HepG2 (cell line): ENCODE data around the gene LIMS2. TPM values are rescaled to one million over a fixed set of nuclear protein-coding genes. Genes with fewer than 3 reads are reported as not detected.

Experiments used
- ATAC-seq: fragments of 200-7000 bp; cut with Tn5 transposase; 3 replicates; pipeline ENCODE4 v1.9.1; 2020; ENCODE audit warnings: mild to moderate bottlenecking, moderate library complexity
- BruUV-seq: library from RNA; stranded (reverse); fragments of 400-500 nt; replicated peaks from 2 replicates; lab custom pipeline; 2021; lab: Mats Ljungman, UMichigan
- CTCF ChIA-PET: fragments of 300-600 bp; formaldehyde crosslinking; extraction: SDS; loops from one replicate; lab custom pipeline; 2021; ENCODE audit warnings: low total read pairs, inconsistent platforms, low intra/inter-chr PET ratio; lab: Yijun Ruan, JAX
- POLR2A ChIA-PET: fragments of 350-600 bp; sonication (Branson Sonifier 250); formaldehyde crosslinking; loops from one replicate; lab custom pipeline; 2020; ENCODE audit warnings: antibody characterized with exemption, inconsistent platforms; lab: Yijun Ruan, JAX
- DNase-seq: peaks from one replicate; pipeline ENCODE4 v3.0.0-alpha.2; 2015; ENCODE audit warnings: low spot score
- FAIRE-seq: peaks from 3 replicates; lab custom pipeline; 2011; peaks lifted over from hg19 to GRCh38; lab: Jason Lieb, UNC
- H2AFZ ChIP-seq: one replicate; pipeline ENCODE4 v1.6.1; 2011; ENCODE audit warnings: low read length, inconsistent platforms
- H3K27ac ChIP-seq: fragments of 300-600 bp; 3 replicates; pipeline ENCODE4 v1.8.0; 2011; ENCODE audit warnings: mixed run types, mild to moderate bottlenecking, mixed read lengths, low read length, inconsistent platforms; ENCODE audit not compliant: insufficient read depth; ENCODE audit errors: extremely low read length
- H3K27me3 ChIP-seq, 2 experiments: fragments of 200-600 bp in 1 of 2; 2 replicates in 1 of 2; 3 replicates in 1 of 2; pipeline versions ENCODE4 v1.6.0 to v1.8.0; 2011; ENCODE audit warnings: low read length in 2 of 2, mild to moderate bottlenecking in 2 of 2, moderate library complexity in 2 of 2, inconsistent platforms in 1 of 2; ENCODE audit not compliant: insufficient read depth in 2 of 2, control insufficient read depth in 1 of 2
- H3K36me3 ChIP-seq, 2 experiments: fragments of 200-600 bp in 1 of 2; replicated peaks in 1 of 2; 2 replicates in 1 of 2; 3 replicates in 1 of 2; pipeline versions ENCODE4 v1.5.1 to v1.8.0; 2011; ENCODE audit warnings: low read length in 2 of 2, inconsistent platforms in 1 of 2; ENCODE audit not compliant: insufficient read depth in 2 of 2, control insufficient read depth in 1 of 2
- H3K4me1 ChIP-seq: 2 replicates; pipeline ENCODE4 v1.5.1; 2012; ENCODE audit warnings: low read length, inconsistent platforms; ENCODE audit not compliant: insufficient read depth
- H3K4me2 ChIP-seq: 2 replicates; pipeline ENCODE4 v1.6.0; 2011; ENCODE audit warnings: low read depth, low read length, inconsistent platforms
- H3K4me3 ChIP-seq, 3 experiments: fragments of 200-600 bp in 1 of 3; sonication (generic), shearing (Covaris generic) in 1 of 3; replicated peaks in 1 of 3; 2 replicates each; pipeline ENCODE4 v1.5.1; 2011 to 2016; ENCODE audit warnings: low read length in 3 of 3, inconsistent platforms in 2 of 3, low read depth in 2 of 3, mild to moderate bottlenecking in 2 of 3, control low read depth in 1 of 3, mixed read lengths in 1 of 3; ENCODE audit not compliant: insufficient read depth in 1 of 3
- H3K79me2 ChIP-seq: one replicate; pipeline ENCODE4 v1.6.1; 2011; ENCODE audit warnings: low read length, inconsistent platforms; ENCODE audit not compliant: insufficient read depth
- H3K9ac ChIP-seq: 2 replicates; pipeline ENCODE4 v1.6.0; 2011; ENCODE audit warnings: mild to moderate bottlenecking, low read depth, low read length, inconsistent platforms; ENCODE audit not compliant: insufficient read depth
- H3K9me3 ChIP-seq: 2 replicates; pipeline ENCODE4 v1.5.1; 2012; ENCODE audit warnings: mild to moderate bottlenecking, low read length
- H4K20me1 ChIP-seq: 2 replicates; pipeline ENCODE4 v1.6.0; 2011; ENCODE audit warnings: inconsistent platforms, mild to moderate bottlenecking, low read length, moderate library complexity; ENCODE audit not compliant: insufficient read depth
- AGO2 ChIP-seq: fragments of 200-400 bp; formaldehyde crosslinking; optimal IDR thresholded peaks from 2 replicates; pipeline ENCODE3; 2017; ENCODE audit warnings: mild to moderate bottlenecking, low read depth, low read length, moderate library complexity
- ZNF687 ChIP-seq: sonication (generic); formaldehyde crosslinking; IDR thresholded peaks from 2 replicates; pipeline ENCODE4 v1.5.1; 2020; ENCODE audit warnings: mild to moderate bottlenecking, missing genetic modification reagents, moderate library complexity
- WGBS: methylation state at CpG from one replicate; pipeline ENCODE4 v1.1.6; 2017; ENCODE audit warnings: low lambda C conversion rate; 5-methylcytosine and 5-hydroxymethylcytosine counted together
- in situ Hi-C: cut with HindIII; loops from 2 replicates; pipeline ENCODE4 v1.10.0; 2017; ENCODE audit warnings: low pct_unique_long_range_greater_than_20kb; ENCODE audit not compliant: extremely low pct_ligation_motif_present
- intact Hi-C: fragments of 100-400 bp; cut with micrococcal nuclease; formaldehyde crosslinking; loops from one replicate; pipeline ENCODE4 v1.10.0; 2022; ENCODE audit not compliant: unreplicated experiment
- polyA plus RNA-seq, 8 experiments: library from polyadenylated mRNA; depleted of rRNA in 3 of 8; stranded (reverse) in 7 of 8; unstranded in 1 of 8; fragments of >200 nt; fragmentation: Illumina TruSeq in 4 of 8; extraction: Trizol in 4 of 8; gene quantifications; 2 replicates each; pipeline versions ENCODE4 v1.2.1 to v1.2.3, GENCODE V29; 2011 to 2016; ENCODE audit warnings: low read depth in 4 of 8, missing spikeins in 1 of 8, mixed read lengths in 1 of 8; ENCODE audit not compliant: insufficient read depth in 1 of 8
- total RNA-seq, 5 experiments: library from RNA; depleted of rRNA; stranded (reverse); fragments of >200 nt; fragmentation: Illumina TruSeq; extraction: Trizol; gene quantifications; 2 replicates each; pipeline ENCODE4 v1.2.3, GENCODE V29; 2016; ENCODE audit warnings: low read depth in 1 of 5
- TF ChIP-seq, protein P1 (sequence below): sonication (generic); formaldehyde crosslinking; IDR thresholded peaks from 2 replicates; pipeline ENCODE4 v1.4.0; 2020; ENCODE audit warnings: mild to moderate bottlenecking, low read depth, missing genetic modification reagents

The LIMS2 gene
- total and polyA plus RNA-seq, 2 of the 13 experiments (the other 11 are each of a cell fraction or from before 2014, with no cell fraction given): 1.0 to 1.9 TPM

- no peaks in the 10 kb centered on the region for H3K27me3 ChIP-seq
- BruUV-seq: no TSS peak
- CTCF ChIA-PET: no interaction called here
- no peaks in the 10 kb centered on the region for H3K9me3 ChIP-seq
- H3K36me3 ChIP-seq: peaks cover 23 to 61% of the 10 kb centered on the region in 2 experiments
- H3K9ac ChIP-seq: no peak overlapping the region
- ATAC-seq (peak; percentile 12; the same call in 2 of the 3 replicates), DNase-seq (no peak), FAIRE-seq (no peak)
- no peak overlapping the region for H3K4me2 ChIP-seq
- H3K79me2 ChIP-seq: no peaks in the 10 kb centered on the region
- POLR2A ChIA-PET: no interaction called here
- intact Hi-C loops: no loop called here
- no peak overlapping the region for H2AFZ ChIP-seq
- H3K4me1 ChIP-seq: peaks cover 12% of the 10 kb centered on the region
- no peak overlapping the region for H3K4me3 ChIP-seq
- in situ Hi-C loops: no loop called here
- 0 out of 2 replicates have a peak, but pooled peaks have one; percentile 14 for TF ChIP-seq ZNF687 (CRISPR knock-in tag)
- TF ChIP-seq, protein P1, sequence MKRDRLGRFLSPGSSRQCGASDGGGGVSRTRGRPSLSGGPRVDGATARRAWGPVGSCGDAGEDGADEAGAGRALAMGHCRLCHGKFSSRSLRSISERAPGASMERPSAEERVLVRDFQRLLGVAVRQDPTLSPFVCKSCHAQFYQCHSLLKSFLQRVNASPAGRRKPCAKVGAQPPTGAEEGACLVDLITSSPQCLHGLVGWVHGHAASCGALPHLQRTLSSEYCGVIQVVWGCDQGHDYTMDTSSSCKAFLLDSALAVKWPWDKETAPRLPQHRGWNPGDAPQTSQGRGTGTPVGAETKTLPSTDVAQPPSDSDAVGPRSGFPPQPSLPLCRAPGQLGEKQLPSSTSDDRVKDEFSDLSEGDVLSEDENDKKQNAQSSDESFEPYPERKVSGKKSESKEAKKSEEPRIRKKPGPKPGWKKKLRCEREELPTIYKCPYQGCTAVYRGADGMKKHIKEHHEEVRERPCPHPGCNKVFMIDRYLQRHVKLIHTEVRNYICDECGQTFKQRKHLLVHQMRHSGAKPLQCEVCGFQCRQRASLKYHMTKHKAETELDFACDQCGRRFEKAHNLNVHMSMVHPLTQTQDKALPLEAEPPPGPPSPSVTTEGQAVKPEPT: no peak
- peak; percentile 75 for TF ChIP-seq AGO2
- H3K27ac ChIP-seq: no peak overlapping the region
- 91% methylated on average over 25 of the region's 25 CpGs for WGBS
- H4K20me1 ChIP-seq: no peaks in the 10 kb centered on the region
Observed at GRCh38 chr2:127713562-127713961, 38.2 kb upstream of the LIMS2 start.
